HEK293 (cell line): ENCODE measurements around the gene ARHGAP21.
A peak's percentile ranks its signal among the peaks of the same experiment; 100 is the strongest.

Experiments
- HOXA7 ChIP-seq: sonication (generic); formaldehyde crosslinking; IDR thresholded peaks from 2 replicates; pipeline ENCODE4 v1.8.1; 2022; ENCODE audit warnings: missing genetic modification reagents, borderline replicate concordance
- OSR2 ChIP-seq: fragments of 450-650 bp; formaldehyde crosslinking; IDR thresholded peaks from 2 replicates; pipeline ENCODE4 v1.5.1; 2016; ENCODE audit warnings: missing biosample characterization, missing genetic modification characterization
- SCRT1 ChIP-seq: fragments of 450-650 bp; formaldehyde crosslinking; IDR thresholded peaks from 2 replicates; pipeline ENCODE4 v1.5.1; 2016; ENCODE audit warnings: missing biosample characterization, missing genetic modification characterization, borderline replicate concordance
- SP2 ChIP-seq: fragments of 450-650 bp; formaldehyde crosslinking; IDR thresholded peaks from 2 replicates; pipeline ENCODE4 v1.5.1; 2016; ENCODE audit warnings: missing biosample characterization, missing genetic modification characterization
- WT1 ChIP-seq: fragments of 450-650 bp; formaldehyde crosslinking; IDR thresholded peaks from 2 replicates; pipeline ENCODE4 v1.5.1; 2016; ENCODE audit warnings: missing biosample characterization, missing genetic modification characterization
- ZBTB1 ChIP-seq: fragments of 450-650 bp; formaldehyde crosslinking; IDR thresholded peaks from 2 replicates; pipeline ENCODE4 v1.5.1; 2016; ENCODE audit warnings: missing biosample characterization, missing genetic modification characterization
- ZEB2 ChIP-seq: fragments of 450-650 bp; formaldehyde crosslinking; IDR thresholded peaks from 2 replicates; pipeline ENCODE4 v1.5.1; 2016; ENCODE audit warnings: missing biosample characterization, missing genetic modification characterization
- ZNF121 ChIP-seq: fragments of 450-650 bp; formaldehyde crosslinking; IDR thresholded peaks from 2 replicates; pipeline ENCODE4 v1.5.1; 2016; ENCODE audit warnings: missing biosample characterization, missing genetic modification characterization
- ZNF19 ChIP-seq: fragments of 450-650 bp; formaldehyde crosslinking; IDR thresholded peaks from 2 replicates; pipeline ENCODE4; 2016; ENCODE audit warnings: missing biosample characterization, missing genetic modification characterization, low read depth
- ZNF391 ChIP-seq: fragments of 450-650 bp; formaldehyde crosslinking; IDR thresholded peaks from 2 replicates; pipeline ENCODE4 v1.5.1; 2016; ENCODE audit warnings: low read depth, missing biosample characterization, missing genetic modification characterization, borderline replicate concordance
- ZNF394 ChIP-seq: fragments of 450-650 bp; formaldehyde crosslinking; IDR thresholded peaks from 2 replicates; pipeline ENCODE4 v1.5.1; 2016; ENCODE audit warnings: missing biosample characterization, missing genetic modification characterization, mild to moderate bottlenecking, moderate library complexity, borderline replicate concordance
- ZNF596 ChIP-seq: fragments of 450-650 bp; IDR thresholded peaks from 2 replicates; pipeline ENCODE4 v1.5.0; 2018; ENCODE audit warnings: missing biosample characterization, mild to moderate bottlenecking, missing genetic modification characterization, moderate library complexity
- ZNF670 ChIP-seq: fragments of 450-650 bp; formaldehyde crosslinking; IDR thresholded peaks from 2 replicates; pipeline ENCODE4 v1.5.1; 2016; ENCODE audit warnings: missing biosample characterization, missing genetic modification characterization, low read depth
- ZNF791 ChIP-seq: fragments of 450-650 bp; formaldehyde crosslinking; IDR thresholded peaks from 2 replicates; pipeline ENCODE4 v1.5.1; 2016; ENCODE audit warnings: missing biosample characterization, missing genetic modification characterization
- TF ChIP-seq, protein P1 (sequence below): fragments of 450-650 bp; formaldehyde crosslinking; IDR thresholded peaks from 2 replicates; pipeline ENCODE4 v1.5.1; 2016; ENCODE audit warnings: missing biosample characterization, missing genetic modification characterization, borderline replicate concordance
- TF ChIP-seq, protein P2 (sequence below): fragments of 450-650 bp; formaldehyde crosslinking; IDR thresholded peaks from 2 replicates; pipeline ENCODE4; 2016; ENCODE audit warnings: missing biosample characterization, missing genetic modification characterization
- TF ChIP-seq, protein P3 (sequence below): fragments of 450-650 bp; formaldehyde crosslinking; IDR thresholded peaks from 2 replicates; pipeline ENCODE4 v1.5.1; 2017; ENCODE audit warnings: missing biosample characterization, mild to moderate bottlenecking, missing genetic modification characterization, moderate library complexity
- TF ChIP-seq, protein P4 (sequence below): fragments of 450-650 bp; formaldehyde crosslinking; IDR thresholded peaks from 2 replicates; pipeline ENCODE4 v1.5.1; 2016; ENCODE audit warnings: missing biosample characterization, missing genetic modification characterization
- TF ChIP-seq, protein P5 (sequence below): fragments of 450-650 bp; formaldehyde crosslinking; IDR thresholded peaks from 2 replicates; pipeline ENCODE4 v1.5.1; 2016; ENCODE audit warnings: missing biosample characterization, missing genetic modification characterization, low read depth
- TF ChIP-seq, protein P6 (sequence below): fragments of 450-650 bp; formaldehyde crosslinking; IDR thresholded peaks from 2 replicates; pipeline ENCODE4 v1.5.1; 2017; ENCODE audit warnings: missing biosample characterization, missing genetic modification characterization
- TF ChIP-seq, protein P7 (sequence below): fragments of 450-650 bp; formaldehyde crosslinking; IDR thresholded peaks from 2 replicates; pipeline ENCODE4 v1.5.1; 2016; ENCODE audit warnings: missing biosample characterization, missing genetic modification characterization
- TF ChIP-seq, protein P8 (sequence below): fragments of 450-650 bp; formaldehyde crosslinking; IDR thresholded peaks from 2 replicates; pipeline ENCODE4 v1.5.1; 2016; ENCODE audit warnings: missing biosample characterization, missing genetic modification characterization
- TF ChIP-seq, protein P9 (sequence below): fragments of 450-650 bp; formaldehyde crosslinking; IDR thresholded peaks from 2 replicates; pipeline ENCODE4 v1.5.0; 2017; ENCODE audit warnings: missing biosample characterization, missing genetic modification characterization, borderline replicate concordance

Gene ARHGAP21

DNA sequence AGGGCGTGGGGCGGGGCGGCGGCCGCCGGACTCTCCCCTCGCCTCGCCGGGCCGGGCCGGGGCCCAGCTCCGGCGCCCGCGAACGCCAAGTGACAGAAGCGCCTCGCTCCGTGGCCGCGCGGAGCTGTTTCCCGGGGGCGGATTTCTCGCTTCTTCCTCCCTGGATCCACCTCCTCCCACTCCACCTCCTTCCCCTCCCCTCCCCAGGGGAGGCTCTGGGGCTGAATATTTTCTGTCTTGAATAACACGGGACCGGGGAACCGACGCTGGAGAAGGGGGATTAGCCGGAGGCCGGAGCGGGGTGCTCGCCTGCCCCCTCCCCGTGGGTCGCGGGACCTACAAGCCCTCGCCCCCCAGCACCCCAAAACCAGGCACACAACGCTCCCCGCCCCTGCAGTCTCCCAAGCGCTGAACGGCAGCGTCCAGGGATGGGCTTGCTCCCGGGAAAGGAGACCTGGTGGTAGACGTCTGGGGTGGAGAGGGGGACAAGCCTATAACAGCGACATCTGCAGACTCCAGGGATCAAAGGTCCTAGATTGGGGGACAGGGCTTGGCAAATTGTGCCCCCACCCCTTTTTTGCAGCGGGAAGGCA is at the start of gene ARHGAP21 (continued):
- TF ChIP-seq, protein P1, sequence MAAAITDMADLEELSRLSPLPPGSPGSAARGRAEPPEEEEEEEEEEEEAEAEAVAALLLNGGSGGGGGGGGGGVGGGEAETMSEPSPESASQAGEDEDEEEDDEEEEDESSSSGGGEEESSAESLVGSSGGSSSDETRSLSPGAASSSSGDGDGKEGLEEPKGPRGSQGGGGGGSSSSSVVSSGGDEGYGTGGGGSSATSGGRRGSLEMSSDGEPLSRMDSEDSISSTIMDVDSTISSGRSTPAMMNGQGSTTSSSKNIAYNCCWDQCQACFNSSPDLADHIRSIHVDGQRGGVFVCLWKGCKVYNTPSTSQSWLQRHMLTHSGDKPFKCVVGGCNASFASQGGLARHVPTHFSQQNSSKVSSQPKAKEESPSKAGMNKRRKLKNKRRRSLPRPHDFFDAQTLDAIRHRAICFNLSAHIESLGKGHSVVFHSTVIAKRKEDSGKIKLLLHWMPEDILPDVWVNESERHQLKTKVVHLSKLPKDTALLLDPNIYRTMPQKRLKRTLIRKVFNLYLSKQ (tag by site-specific recombination) = no peak
- TF ChIP-seq, protein P2, sequence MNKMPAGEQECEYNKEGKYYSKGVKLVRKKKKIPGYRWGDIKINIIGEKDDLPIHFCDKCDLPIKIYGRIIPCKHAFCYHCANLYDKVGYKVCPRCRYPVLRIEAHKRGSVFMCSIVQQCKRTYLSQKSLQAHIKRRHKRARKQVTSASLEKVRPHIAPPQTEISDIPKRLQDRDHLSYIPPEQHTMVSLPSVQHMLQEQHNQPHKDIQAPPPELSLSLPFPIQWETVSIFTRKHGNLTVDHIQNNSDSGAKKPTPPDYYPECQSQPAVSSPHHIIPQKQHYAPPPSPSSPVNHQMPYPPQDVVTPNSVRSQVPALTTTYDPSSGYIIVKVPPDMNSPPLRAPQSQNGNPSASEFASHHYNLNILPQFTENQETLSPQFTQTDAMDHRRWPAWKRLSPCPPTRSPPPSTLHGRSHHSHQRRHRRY = no peak
- TF ChIP-seq SCRT1 (tag by site-specific recombination) = no peak
- no peak for TF ChIP-seq HOXA7 (CRISPR knock-in tag)
- TF ChIP-seq ZNF596 (tag by site-specific recombination) = no peak
- TF ChIP-seq, protein P3, sequence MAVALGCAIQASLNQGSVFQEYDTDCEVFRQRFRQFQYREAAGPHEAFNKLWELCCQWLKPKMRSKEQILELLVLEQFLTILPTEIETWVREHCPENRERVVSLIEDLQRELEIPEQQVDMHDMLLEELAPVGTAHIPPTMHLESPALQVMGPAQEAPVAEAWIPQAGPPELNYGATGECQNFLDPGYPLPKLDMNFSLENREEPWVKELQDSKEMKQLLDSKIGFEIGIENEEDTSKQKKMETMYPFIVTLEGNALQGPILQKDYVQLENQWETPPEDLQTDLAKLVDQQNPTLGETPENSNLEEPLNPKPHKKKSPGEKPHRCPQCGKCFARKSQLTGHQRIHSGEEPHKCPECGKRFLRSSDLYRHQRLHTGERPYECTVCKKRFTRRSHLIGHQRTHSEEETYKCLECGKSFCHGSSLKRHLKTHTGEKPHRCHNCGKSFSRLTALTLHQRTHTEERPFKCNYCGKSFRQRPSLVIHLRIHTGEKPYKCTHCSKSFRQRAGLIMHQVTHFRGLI = no peak
- no peak for TF ChIP-seq ZNF121
- TF ChIP-seq ZNF670 (tag by site-specific recombination) = no peak
- TF ChIP-seq ZNF791 (tag by site-specific recombination) = no peak
- TF ChIP-seq ZBTB1 = no peak
- TF ChIP-seq WT1 = peak; percentile 38; the same call in 1 of the 2 replicates
- TF ChIP-seq, protein P4, sequence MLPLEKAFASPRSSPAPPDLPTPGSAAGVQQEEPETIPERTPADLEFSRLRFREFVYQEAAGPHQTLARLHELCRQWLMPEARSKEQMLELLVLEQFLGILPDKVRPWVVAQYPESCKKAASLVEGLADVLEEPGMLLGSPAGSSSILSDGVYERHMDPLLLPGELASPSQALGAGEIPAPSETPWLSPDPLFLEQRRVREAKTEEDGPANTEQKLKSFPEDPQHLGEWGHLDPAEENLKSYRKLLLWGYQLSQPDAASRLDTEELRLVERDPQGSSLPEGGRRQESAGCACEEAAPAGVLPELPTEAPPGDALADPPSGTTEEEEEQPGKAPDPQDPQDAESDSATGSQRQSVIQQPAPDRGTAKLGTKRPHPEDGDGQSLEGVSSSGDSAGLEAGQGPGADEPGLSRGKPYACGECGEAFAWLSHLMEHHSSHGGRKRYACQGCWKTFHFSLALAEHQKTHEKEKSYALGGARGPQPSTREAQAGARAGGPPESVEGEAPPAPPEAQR (tag by site-specific recombination) = no peak
- TF ChIP-seq, protein P5, sequence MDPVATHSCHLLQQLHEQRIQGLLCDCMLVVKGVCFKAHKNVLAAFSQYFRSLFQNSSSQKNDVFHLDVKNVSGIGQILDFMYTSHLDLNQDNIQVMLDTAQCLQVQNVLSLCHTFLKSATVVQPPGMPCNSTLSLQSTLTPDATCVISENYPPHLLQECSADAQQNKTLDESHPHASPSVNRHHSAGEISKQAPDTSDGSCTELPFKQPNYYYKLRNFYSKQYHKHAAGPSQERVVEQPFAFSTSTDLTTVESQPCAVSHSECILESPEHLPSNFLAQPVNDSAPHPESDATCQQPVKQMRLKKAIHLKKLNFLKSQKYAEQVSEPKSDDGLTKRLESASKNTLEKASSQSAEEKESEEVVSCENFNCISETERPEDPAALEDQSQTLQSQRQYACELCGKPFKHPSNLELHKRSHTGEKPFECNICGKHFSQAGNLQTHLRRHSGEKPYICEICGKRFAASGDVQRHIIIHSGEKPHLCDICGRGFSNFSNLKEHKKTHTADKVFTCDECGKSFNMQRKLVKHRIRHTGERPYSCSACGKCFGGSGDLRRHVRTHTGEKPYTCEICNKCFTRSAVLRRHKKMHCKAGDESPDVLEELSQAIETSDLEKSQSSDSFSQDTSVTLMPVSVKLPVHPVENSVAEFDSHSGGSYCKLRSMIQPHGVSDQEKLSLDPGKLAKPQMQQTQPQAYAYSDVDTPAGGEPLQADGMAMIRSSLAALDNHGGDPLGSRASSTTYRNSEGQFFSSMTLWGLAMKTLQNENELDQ (tag by site-specific recombination) = no peak
- TF ChIP-seq ZNF394 = no peak
- no peak for TF ChIP-seq ZNF19
- TF ChIP-seq, protein P6, sequence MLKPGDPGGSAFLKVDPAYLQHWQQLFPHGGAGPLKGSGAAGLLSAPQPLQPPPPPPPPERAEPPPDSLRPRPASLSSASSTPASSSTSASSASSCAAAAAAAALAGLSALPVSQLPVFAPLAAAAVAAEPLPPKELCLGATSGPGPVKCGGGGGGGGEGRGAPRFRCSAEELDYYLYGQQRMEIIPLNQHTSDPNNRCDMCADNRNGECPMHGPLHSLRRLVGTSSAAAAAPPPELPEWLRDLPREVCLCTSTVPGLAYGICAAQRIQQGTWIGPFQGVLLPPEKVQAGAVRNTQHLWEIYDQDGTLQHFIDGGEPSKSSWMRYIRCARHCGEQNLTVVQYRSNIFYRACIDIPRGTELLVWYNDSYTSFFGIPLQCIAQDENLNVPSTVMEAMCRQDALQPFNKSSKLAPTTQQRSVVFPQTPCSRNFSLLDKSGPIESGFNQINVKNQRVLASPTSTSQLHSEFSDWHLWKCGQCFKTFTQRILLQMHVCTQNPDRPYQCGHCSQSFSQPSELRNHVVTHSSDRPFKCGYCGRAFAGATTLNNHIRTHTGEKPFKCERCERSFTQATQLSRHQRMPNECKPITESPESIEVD (tag by site-specific recombination) = no peak
- no peak for TF ChIP-seq ZNF391 (tag by site-specific recombination)
- TF ChIP-seq ZEB2 = peak; percentile 40; the same call in 1 of the 2 replicates
- no peak for TF ChIP-seq OSR2
- TF ChIP-seq, protein P7, sequence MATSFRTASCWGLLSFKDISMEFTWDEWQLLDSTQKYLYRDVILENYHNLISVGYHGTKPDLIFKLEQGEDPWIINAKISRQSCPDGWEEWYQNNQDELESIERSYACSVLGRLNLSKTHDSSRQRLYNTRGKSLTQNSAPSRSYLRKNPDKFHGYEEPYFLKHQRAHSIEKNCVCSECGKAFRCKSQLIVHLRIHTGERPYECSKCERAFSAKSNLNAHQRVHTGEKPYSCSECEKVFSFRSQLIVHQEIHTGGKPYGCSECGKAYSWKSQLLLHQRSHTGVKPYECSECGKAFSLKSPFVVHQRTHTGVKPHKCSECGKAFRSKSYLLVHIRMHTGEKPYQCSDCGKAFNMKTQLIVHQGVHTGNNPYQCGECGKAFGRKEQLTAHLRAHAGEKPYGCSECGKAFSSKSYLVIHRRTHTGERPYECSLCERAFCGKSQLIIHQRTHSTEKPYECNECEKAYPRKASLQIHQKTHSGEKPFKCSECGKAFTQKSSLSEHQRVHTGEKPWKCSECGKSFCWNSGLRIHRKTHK = no peak
- TF ChIP-seq, protein P8, sequence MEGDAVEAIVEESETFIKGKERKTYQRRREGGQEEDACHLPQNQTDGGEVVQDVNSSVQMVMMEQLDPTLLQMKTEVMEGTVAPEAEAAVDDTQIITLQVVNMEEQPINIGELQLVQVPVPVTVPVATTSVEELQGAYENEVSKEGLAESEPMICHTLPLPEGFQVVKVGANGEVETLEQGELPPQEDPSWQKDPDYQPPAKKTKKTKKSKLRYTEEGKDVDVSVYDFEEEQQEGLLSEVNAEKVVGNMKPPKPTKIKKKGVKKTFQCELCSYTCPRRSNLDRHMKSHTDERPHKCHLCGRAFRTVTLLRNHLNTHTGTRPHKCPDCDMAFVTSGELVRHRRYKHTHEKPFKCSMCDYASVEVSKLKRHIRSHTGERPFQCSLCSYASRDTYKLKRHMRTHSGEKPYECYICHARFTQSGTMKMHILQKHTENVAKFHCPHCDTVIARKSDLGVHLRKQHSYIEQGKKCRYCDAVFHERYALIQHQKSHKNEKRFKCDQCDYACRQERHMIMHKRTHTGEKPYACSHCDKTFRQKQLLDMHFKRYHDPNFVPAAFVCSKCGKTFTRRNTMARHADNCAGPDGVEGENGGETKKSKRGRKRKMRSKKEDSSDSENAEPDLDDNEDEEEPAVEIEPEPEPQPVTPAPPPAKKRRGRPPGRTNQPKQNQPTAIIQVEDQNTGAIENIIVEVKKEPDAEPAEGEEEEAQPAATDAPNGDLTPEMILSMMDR (tag by site-specific recombination) = peak; percentile 73
- TF ChIP-seq SP2 (tag by site-specific recombination) = peak; percentile 58
- TF ChIP-seq, protein P9, sequence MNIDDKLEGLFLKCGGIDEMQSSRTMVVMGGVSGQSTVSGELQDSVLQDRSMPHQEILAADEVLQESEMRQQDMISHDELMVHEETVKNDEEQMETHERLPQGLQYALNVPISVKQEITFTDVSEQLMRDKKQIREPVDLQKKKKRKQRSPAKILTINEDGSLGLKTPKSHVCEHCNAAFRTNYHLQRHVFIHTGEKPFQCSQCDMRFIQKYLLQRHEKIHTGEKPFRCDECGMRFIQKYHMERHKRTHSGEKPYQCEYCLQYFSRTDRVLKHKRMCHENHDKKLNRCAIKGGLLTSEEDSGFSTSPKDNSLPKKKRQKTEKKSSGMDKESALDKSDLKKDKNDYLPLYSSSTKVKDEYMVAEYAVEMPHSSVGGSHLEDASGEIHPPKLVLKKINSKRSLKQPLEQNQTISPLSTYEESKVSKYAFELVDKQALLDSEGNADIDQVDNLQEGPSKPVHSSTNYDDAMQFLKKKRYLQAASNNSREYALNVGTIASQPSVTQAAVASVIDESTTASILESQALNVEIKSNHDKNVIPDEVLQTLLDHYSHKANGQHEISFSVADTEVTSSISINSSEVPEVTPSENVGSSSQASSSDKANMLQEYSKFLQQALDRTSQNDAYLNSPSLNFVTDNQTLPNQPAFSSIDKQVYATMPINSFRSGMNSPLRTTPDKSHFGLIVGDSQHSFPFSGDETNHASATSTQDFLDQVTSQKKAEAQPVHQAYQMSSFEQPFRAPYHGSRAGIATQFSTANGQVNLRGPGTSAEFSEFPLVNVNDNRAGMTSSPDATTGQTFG (tag by site-specific recombination) = no peak
